Hair follicle dermal papilla cell (primary cell): Measurements from ENCODE around the gene LYPD8. TPM values are rescaled to one million over a fixed set of nuclear protein-coding genes. Genes with fewer than 3 reads are reported as not detected.

Experiments used
- small RNA-seq: library from RNA; depleted of rRNA; stranded (forward); fragments of <200 nt; gene quantifications from one replicate; pipeline ENCODE3, GENCODE V24; 2012
- total RNA-seq: library from RNA; depleted of rRNA; stranded (reverse); fragments of >200 nt; gene quantifications from 2 replicates; pipeline ENCODE4 v1.2.3, GENCODE V29; 2012

LYPD8 gene, protein sequence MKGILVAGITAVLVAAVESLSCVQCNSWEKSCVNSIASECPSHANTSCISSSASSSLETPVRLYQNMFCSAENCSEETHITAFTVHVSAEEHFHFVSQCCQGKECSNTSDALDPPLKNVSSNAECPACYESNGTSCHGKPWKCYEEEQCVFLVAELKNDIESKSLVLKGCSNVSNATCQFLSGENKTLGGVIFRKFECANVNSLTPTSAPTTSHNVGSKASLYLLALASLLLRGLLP
- total RNA-seq: not detected in 2 replicates

GRCh38 chr1:248755517-248755916 is at the start of gene LYPD8:
LYPD8 (minus strand) TSS chr1:248755759; CDS start chr1:248751081, 4,678 bp downstream.

GRCh38 chr1:248702714-248703113 is 52.8 kb downstream of the LYPD8 start, which contains the start of gene OR14I1:
OR14I1 (minus strand) TSS chr1:248702766.

Small RNA genes within 50 kb of the gene (small RNA-seq; reads per million reads assigned to genes)
- not detected for gene AHCYP8

Other genes starting within 250 kb of the LYPD8 start
- gene OR2G6, start 247.7 kb downstream of the LYPD8 start, total RNA-seq: not detected in 2 replicates
- gene OR2T29, start 193.0 kb downstream of the LYPD8 start, total RNA-seq: not detected in 2 replicates
- gene OR2T34, start 181.0 kb downstream of the LYPD8 start, total RNA-seq: not detected in 2 replicates
- gene OR2T10, start 158.1 kb downstream of the LYPD8 start, total RNA-seq: not detected in 2 replicates
- not detected in 2 replicates for gene OR2T11, start 120.7 kb downstream of the LYPD8 start, total RNA-seq
- gene OR2T35, start 110.5 kb downstream of the LYPD8 start, total RNA-seq: not detected in 2 replicates
- not detected in 2 replicates for gene OR2T27, start 100.2 kb downstream of the LYPD8 start, total RNA-seq
- gene OR14I1, start 53.0 kb downstream of the LYPD8 start, total RNA-seq: not detected in 2 replicates
- gene SH3BP5L, start 70.2 kb upstream of the LYPD8 start, total RNA-seq: 30.8 and 31.1 TPM in 2 replicates
- gene ZNF672, start 82.5 kb upstream of the LYPD8 start, total RNA-seq: 20.8 and 23.2 TPM in 2 replicates
- 10.1 and 12.0 TPM in 2 replicates for gene ZNF692, start 103.3 kb upstream of the LYPD8 start, total RNA-seq
- gene PGBD2, start 150.5 kb upstream of the LYPD8 start, total RNA-seq: 3.3 and 4.7 TPM in 2 replicates